Measurements from ENCODE around the gene SORCS1. TPM values are rescaled to one million over a fixed set of nuclear protein-coding genes. Genes with fewer than 3 reads are reported as not detected.

Gene SORCS1
- total RNA-seq, 6 experiments from 2014 or later, result 0.09 to 0.14 (median 0.10) TPM; not detected in 3

- no peaks in the 10 kb centered on the region; the same call in 1 of the 2 replicates for H3K27me3 Mint-ChIP-seq (ENCODE audit: insufficient read depth)
- no peak overlapping the region for H3K4me3 Mint-ChIP-seq
- H3K36me3 Mint-ChIP-seq (ENCODE audit: low read depth), result peaks cover 5% of the 10 kb centered on the region; the same call in 1 of the 2 replicates
- TF ChIP-seq, protein P1, sequence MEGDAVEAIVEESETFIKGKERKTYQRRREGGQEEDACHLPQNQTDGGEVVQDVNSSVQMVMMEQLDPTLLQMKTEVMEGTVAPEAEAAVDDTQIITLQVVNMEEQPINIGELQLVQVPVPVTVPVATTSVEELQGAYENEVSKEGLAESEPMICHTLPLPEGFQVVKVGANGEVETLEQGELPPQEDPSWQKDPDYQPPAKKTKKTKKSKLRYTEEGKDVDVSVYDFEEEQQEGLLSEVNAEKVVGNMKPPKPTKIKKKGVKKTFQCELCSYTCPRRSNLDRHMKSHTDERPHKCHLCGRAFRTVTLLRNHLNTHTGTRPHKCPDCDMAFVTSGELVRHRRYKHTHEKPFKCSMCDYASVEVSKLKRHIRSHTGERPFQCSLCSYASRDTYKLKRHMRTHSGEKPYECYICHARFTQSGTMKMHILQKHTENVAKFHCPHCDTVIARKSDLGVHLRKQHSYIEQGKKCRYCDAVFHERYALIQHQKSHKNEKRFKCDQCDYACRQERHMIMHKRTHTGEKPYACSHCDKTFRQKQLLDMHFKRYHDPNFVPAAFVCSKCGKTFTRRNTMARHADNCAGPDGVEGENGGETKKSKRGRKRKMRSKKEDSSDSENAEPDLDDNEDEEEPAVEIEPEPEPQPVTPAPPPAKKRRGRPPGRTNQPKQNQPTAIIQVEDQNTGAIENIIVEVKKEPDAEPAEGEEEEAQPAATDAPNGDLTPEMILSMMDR (IDR thresholded peaks at IDR 0.05), result no peak
- H3K9me3 Mint-ChIP-seq, result peaks cover 56% of the 10 kb centered on the region
- DNase-seq, result no peak
- H3K27ac Mint-ChIP-seq, result no peak overlapping the region
- H3K4me1 Mint-ChIP-seq (ENCODE audit: low read depth), result no peaks in the 10 kb centered on the region
Observed at GRCh38 chr10:106996510-106996909, 168.0 kb downstream of the SORCS1 start.

DNA sequence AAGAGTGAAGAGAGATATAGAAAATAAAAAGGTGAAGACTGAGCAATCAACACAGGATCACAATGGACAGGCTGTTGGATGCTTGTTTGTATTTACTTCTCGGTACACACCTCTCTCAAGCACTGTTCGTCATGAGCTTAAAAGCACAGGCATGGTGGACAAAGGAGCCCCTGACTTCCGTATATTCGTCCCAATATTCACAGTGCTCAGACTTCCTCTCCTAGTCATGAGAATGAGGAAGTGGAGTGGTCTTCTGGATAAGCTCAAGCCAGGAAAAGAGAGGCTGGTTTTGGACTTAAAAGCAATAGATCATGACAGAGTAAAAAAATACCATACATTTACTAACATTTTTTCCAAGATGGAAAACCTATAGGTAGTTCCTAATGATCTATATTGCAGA, 172.5 kb downstream of the SORCS1 start:
- no peak for DNase-seq
- Mint-ChIP-seq H3K27ac (no peak overlapping the region), H3K4me1 (ENCODE audit: low read depth) (no peaks in the 10 kb centered on the region), H3K9me3 (peaks cover 45% of the 10 kb centered on the region), H3K27me3 (ENCODE audit: insufficient read depth) (no peaks in the 10 kb centered on the region; the same call in 1 of the 2 replicates), H3K36me3 (ENCODE audit: low read depth) (peaks cover 5% of the 10 kb centered on the region; the same call in 1 of the 2 replicates), H3K4me3 (no peak overlapping the region)
- TF ChIP-seq, protein P1 (IDR thresholded peaks at IDR 0.05), result no peak

GRCh38 chr10:106991091-106991490, 173.4 kb downstream of the SORCS1 start:
- Mint-ChIP-seq H3K4me1 (ENCODE audit: low read depth) (no peaks in the 10 kb centered on the region), H3K27ac (no peak overlapping the region), H3K36me3 (ENCODE audit: low read depth) (peaks cover 5% of the 10 kb centered on the region; the same call in 1 of the 2 replicates), H3K27me3 (ENCODE audit: insufficient read depth) (no peaks in the 10 kb centered on the region; the same call in 1 of the 2 replicates), H3K4me3 (no peak overlapping the region), H3K9me3 (peaks cover 44% of the 10 kb centered on the region)
- no peak for DNase-seq
- TF ChIP-seq, protein P1 (IDR thresholded peaks at IDR 0.05), result no peak

DNA sequence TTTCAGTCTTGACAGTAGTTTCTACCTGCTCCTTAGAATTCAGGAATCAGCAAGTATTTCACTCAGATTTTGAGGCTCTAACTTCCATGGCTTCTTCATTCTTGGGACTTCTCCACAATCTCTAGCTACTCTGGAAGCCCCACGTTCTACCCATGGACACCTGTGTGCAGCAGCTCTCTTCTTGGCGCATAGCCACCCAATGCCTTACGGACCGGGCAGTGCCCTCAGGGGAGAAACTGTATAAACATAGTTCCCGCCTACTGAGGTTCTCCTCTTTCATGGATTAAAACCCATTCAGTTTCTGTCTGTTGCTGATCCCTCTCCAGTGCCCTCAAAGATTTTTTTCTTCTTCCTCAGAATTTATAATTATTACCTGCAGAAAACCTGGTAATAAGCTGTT, 177.1 kb downstream of the SORCS1 start:
- no peak overlapping the region for H3K4me3 Mint-ChIP-seq
- H3K36me3 Mint-ChIP-seq (ENCODE audit: low read depth), result no peaks in the 10 kb centered on the region
- H3K27ac Mint-ChIP-seq, result no peak overlapping the region
- TF ChIP-seq, protein P1 (IDR thresholded peaks at IDR 0.05), result no peak
- H3K4me1 Mint-ChIP-seq (ENCODE audit: low read depth), result no peaks in the 10 kb centered on the region
- H3K27me3 Mint-ChIP-seq (ENCODE audit: insufficient read depth), result peaks cover 4% of the 10 kb centered on the region; the same call in 1 of the 2 replicates
- peaks cover 24% of the 10 kb centered on the region for H3K9me3 Mint-ChIP-seq
- no peak for DNase-seq

DNA sequence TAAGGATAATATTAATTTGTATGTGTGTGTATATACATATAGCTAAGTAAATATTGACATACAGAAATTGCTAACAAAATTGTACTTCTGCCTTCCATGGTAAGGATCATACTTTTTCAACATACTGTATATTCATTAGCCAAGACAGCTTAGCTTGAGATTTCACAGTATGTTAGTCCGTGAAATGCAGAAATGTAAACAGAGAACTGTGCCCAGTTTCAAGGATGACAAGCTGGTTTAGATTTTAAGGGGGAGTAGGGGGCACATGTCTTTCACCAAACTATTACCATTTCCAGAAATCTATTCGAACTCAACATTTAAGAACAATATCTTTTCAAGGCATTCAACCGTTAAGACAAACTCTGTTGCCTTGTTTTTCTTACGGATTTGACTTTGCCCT, 182.2 kb downstream of the SORCS1 start:
- DNase-seq, result no peak
- no peaks in the 10 kb centered on the region for H3K36me3 Mint-ChIP-seq (ENCODE audit: low read depth)
- peaks cover 19% of the 10 kb centered on the region for H3K9me3 Mint-ChIP-seq
- peaks cover 4% of the 10 kb centered on the region; the same call in 1 of the 2 replicates for H3K27me3 Mint-ChIP-seq (ENCODE audit: insufficient read depth)
- H3K27ac Mint-ChIP-seq, result no peak overlapping the region
- no peaks in the 10 kb centered on the region for H3K4me1 Mint-ChIP-seq (ENCODE audit: low read depth)
- H3K4me3 Mint-ChIP-seq, result no peak overlapping the region
- TF ChIP-seq, protein P1 (IDR thresholded peaks at IDR 0.05), result no peak
